GM13976 (cell line): ENCODE data around the gene SACS.
"Not testable (repeated sequence)": the region's sequence is repeated elsewhere in the genome, so short reads cannot be mapped to it uniquely, and the experiment has no call there.

ENCODE experiments used
- DNase-seq: peaks from one replicate; pipeline ENCODE4 v3.0.0; 2012; ENCODE audit warnings: low spot score
- CTCF ChIP-seq: IDR thresholded peaks from 2 replicates; pipeline ENCODE4 v1.5.1; 2012; ENCODE audit warnings: borderline replicate concordance, mild to moderate bottlenecking; ENCODE audit not compliant: insufficient read depth; ENCODE audit errors: extremely low read depth, missing control alignments, control extremely low read depth
- in situ Hi-C: fragments of 300-500 bp; cut with MboI; formaldehyde crosslinking; loops from one replicate; pipeline ENCODE4 v1.12.0; 2022; ENCODE audit warnings: low sequenced_read_pairs, mixed read lengths, inconsistent platforms; ENCODE audit not compliant: unreplicated experiment

The SACS gene

GRCh38 chr13:23321535-23322241 is 111.8 kb downstream of the SACS start:
- in situ Hi-C loops, result no loop called here
- no peak for TF ChIP-seq CTCF
- DNase-seq, result peak; percentile 61

GRCh38 chr13:23320926-23321534 is 112.5 kb downstream of the SACS start:
- DNase-seq, result no peak
- in situ Hi-C loops, result no loop called here
- no peak for TF ChIP-seq CTCF

GRCh38 chr13:23319883-23320224 is 113.6 kb downstream of the SACS start:
- TF ChIP-seq CTCF, result no peak
- DNase-seq, result no peak
- in situ Hi-C loops, result no loop called here

- in situ Hi-C loops, DNase-seq: not testable (repeated sequence)
These were observed 118.7 kb downstream of the SACS start for GRCh38 chr13:23314837-23315236.

- TF ChIP-seq CTCF, result no peak
- in situ Hi-C loops, result no loop called here
- no peak for DNase-seq
These were observed 140.9 kb downstream of the SACS start for GRCh38 chr13:23292586-23292985.

- TF ChIP-seq CTCF, result no peak
- in situ Hi-C loops, result no loop called here
- no peak for DNase-seq
These were observed 143.6 kb downstream of the SACS start for GRCh38 chr13:23289917-23290357.

- TF ChIP-seq CTCF, result no peak
- in situ Hi-C loops, result no loop called here
- DNase-seq, result no peak
These were observed 144.5 kb downstream of the SACS start for GRCh38 chr13:23288995-23289394.
